Measurements from ENCODE around the gene INKA2.
"Not testable (repeated sequence)": the region's sequence is repeated elsewhere in the genome, so short reads cannot be mapped to it uniquely, and the experiment has no call there.

Gene INKA2

DNA sequence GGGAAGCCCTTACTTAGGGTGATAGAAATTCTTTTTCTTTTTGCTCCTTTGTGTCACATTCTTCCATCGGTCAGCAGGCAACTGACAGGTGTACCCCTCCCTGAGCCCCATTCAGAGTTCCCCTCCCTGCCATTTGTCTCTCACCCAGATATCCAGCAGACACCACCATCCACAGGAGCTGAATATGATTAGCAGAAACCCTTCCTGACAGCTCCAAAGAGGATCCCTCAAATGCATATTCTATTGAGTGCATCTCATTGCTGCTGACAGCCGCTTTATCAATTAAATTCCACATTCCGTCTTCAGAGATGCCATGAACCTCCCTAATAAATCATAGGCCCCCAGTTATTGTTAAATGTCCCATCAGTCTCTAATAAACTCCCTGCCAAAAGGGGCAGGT lies 10.4 kb upstream of the INKA2 start:
- DNase-seq = no peak

DNA sequence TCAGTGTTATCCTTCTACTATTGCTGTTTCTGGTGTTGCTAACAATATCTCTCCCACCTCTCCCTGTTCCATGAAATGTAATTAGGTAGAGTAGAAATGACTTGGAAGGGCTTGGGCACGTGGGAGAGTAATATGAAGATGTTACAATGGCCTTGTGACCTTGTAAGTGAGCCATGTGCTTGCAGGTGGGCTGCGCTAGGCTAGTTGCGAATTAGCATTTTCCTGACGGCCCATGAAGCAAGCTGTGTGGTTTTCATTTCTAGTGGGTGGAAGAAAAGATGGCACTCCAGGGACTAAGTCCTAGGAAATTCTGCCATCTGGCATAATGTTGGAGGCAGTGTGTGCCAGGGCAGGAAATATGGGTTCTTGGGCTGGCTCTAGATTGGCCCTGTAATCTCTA lies 8.8 kb upstream of the INKA2 start:
- DNase-seq = no peak

DNA sequence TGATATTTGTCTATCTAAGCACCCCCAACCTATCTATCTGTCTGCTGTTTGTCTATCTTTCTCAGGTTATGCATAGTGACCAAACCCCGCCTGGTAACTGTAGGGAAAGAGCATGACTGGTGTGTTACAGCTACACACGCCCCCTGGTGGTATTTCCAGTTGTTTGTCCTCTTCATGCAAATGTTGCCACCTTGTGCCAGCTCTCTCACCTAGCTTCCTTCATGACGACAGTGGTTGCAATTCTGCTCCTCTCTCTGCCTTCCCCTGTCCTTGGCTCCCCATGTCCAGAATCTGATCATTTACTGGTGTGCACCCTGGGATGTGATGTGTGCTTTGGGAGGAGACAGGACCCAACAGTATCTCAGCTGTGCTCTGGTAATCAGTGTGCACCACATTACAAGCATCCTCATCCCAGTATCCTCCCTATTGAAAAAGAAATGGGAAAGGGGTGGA lies 8.1 kb upstream of the INKA2 start:
- DNase-seq = peak; percentile 43

DNA sequence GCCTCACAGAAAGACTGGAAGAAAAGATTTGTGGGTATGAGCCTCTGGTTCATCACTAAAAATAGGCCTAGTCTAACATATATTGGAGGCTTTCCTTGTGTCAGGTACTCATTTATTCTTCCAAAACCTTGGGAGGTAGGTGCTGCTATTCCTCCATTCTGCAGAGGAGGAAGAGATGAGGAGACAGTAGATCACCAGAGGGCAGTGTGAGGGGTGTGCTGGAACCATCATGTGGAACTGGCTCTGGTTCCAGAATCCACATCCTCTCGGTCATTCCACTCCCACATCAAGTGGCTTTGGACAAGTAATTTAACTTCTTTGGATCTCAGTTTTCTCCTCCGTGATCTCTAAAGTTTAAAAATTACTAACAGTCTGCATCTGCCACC lies 7.4 kb upstream of the INKA2 start:
- no peak for DNase-seq

DNA sequence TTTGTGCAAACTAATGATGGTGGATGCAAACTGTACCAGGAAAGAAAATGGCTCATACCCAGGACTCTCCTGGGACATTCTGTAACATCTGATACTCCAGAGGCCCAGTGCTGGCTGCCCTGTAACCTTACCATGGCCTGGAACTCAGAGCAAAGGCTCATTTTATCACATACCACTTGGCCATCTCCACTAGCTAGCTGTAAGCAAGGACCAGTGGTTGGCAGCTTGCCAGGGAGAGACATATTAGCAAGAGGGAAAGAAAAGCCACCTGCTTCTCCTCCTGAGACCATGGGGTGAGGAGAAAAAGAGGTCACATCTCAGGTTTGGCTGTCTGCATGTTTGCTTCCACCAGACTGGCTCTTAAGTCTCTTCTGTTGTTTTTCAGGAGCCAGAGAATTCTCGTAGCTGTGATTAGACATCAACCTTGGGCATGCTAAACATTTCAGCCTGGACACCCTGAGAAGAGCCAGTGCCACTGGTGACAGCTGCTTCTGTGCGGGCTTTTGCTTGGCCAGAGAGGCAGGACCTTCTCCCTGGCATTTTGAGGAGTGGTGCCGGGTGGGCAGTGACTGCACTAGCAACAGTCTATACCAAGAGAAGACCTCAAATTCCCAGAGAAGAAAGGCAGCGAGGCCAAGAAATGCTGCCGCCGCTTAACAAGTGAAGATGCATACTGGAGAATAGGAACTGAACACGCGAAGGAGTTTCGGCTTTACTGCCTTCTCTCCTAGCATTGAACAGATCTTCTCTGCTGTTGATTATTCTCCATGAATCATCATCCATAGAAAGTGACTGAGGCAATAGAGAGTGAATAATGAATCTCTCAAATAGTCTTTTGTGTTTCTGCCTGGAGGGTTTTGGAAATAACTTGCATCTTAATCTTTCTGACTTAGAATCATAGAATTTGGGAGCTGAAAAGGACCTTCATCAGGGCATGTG lies 6.7 kb upstream of the INKA2 start:
- no peak for DNase-seq

DNA sequence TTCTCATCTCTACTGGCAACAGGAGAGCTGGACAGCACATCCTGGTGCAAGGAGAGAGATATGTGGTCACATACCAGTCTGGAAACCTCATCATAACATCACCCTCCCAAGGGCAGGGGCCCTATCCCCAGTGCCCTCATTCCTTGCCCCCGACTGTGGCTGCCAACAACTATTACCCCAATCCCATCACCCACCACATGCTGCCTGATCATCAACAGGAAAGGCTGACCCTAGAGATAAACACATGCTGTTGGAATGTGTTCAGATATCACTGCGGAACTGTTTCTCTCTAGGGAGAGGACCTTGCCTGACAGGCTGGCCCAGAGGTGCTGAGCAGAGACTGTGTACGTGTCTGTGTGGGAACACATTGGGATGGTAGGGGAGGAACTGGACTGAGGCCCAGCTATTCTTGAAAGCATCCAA lies 4.5 kb upstream of the INKA2 start:
- no peak for DNase-seq

DNA sequence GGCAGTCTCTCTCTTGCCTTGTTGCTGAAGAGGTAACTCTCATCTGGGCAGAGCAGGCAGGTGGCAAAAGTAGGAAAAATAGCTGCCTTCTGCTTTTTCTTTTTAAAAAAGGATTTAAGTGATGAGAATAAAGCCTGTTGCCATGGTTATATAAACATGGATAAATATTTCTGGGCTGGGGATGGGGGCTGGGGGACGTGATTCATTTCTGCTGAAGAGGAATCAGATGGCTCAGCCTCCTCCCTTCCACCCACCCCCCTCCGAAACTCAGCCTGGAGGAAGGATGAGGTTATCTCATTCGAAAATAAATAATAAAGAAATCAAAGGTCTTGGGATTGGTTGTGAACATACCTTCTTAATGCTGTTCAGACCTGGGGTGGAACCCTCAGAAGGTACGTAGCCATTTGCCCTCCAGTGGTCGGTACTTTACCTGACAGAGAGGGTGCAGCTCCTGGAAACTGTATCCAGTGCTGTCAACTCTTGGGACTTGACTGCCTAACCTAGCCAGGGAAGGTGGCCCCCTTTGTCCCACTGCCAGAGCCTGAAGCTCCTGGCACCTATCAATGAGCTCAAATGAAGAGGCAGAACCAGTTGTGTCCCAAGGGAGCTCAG lies 3.8 kb upstream of the INKA2 start:
- no peak for DNase-seq

DNA sequence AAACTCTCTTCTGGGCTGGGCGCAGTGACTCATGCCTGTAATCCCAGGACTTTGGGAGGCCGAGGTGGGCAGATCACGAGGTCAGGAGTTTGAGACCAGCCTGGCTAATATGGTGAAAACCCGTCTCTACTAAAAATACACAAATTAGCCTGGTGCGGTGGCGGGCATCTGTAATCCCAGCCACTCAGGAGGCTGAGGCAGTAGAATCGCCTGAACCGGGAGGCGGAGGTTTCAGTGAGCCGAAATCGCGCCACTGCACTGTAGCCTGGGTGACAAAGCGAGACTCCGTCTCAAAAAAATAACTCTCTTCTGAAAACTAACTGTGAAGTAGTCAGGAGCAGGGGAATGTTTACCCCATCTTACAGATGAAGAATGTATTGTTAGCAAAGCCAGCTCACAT lies 3.1 kb upstream of the INKA2 start:
- DNase-seq = not testable (repeated sequence)

DNA sequence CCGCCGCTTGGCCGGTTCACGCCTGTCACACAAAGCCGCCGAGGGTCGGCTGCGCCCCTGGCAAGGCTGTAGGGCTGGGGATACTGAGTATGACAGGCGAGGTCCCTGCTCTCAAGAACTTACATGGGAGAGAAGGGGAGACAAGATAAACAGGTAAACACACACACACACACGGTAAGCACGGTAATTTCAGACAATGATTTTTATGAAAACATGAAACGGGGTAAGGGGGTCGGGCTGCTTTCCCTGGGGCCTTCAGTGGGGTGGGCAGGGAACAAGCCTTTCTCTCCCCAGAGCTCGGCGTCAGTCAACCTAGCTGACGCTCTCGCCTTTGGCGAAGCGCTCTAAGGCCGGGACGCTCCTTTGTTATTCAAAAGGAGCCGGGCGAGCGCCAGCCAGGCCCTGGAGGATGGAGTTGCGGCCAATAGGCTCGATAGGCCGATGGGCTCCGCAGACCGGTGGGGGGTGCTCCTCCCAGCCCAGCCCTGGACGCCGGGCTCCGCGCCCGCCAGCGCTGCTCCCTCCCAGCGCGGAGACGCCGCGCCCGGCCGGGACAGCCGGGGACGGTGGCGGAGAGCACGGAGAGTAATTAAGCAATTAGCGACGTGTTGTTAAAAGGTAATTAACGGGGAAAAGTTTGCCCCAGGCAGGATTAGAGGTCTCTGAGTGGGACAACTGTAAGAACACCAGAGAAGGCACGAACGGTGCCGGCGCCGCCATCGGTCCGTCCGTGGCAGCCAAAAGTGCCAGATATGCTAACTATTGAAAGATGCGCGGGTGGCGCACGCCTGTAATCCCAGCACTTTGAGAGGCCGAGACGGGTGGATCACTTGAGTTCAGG lies 950 bp upstream of the INKA2 start:
- DNase-seq = peak; percentile 32

DNA sequence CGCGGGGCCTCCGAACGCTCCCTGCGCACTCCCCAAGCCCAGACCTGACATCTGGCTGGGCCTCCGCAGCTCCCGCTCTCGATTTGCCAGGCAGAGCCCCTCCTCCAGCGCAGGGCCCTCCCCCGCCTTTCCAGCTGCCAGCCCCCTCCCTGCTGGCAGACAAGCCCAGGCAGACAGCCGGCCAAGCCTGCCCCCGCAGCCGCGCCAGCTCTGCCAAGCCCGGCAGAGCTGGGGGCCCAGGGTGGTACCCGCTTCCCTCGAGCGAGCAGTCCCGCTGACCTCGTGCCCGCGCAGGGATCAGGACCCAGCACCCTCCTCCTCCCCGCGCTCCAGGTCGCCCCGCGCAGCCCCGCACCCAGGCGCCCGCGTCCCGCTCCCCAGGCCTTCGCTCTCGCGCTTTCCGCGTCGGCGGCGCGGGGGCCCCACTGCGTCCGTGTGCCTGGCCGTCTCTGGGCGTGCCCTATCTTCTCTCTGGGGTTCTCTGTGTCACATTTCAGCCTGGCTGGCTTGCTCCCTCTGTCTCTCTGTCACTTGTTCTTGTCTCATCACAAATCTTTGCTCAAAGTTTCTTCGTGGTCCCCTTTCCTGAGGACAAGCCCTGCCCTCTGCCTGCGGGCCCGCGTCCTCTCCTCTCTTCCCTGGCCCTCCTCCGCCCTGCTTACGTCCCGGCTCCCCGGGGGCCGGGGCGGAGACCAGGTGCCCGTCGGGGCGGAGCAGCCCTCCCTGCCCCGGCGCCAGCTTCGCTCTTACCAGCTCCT lies 580 bp downstream of the INKA2 start:
- peak; percentile 87 for DNase-seq

DNA sequence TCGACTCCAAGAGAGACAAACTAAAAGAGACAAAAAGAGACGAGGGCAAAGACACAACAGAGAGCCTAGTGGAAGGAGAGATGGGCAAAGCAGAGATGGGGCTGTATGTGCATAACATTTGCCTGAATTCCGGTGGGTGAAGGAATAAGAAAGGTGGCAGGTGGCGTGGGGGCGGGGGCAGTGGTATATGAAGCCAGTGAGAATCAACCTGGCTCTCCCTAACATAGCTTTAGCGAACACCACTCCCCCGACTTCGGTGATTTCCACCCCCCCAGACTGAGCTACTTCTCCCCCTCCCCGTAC lies 1.1 kb downstream of the INKA2 start:
- DNase-seq = no peak

DNA sequence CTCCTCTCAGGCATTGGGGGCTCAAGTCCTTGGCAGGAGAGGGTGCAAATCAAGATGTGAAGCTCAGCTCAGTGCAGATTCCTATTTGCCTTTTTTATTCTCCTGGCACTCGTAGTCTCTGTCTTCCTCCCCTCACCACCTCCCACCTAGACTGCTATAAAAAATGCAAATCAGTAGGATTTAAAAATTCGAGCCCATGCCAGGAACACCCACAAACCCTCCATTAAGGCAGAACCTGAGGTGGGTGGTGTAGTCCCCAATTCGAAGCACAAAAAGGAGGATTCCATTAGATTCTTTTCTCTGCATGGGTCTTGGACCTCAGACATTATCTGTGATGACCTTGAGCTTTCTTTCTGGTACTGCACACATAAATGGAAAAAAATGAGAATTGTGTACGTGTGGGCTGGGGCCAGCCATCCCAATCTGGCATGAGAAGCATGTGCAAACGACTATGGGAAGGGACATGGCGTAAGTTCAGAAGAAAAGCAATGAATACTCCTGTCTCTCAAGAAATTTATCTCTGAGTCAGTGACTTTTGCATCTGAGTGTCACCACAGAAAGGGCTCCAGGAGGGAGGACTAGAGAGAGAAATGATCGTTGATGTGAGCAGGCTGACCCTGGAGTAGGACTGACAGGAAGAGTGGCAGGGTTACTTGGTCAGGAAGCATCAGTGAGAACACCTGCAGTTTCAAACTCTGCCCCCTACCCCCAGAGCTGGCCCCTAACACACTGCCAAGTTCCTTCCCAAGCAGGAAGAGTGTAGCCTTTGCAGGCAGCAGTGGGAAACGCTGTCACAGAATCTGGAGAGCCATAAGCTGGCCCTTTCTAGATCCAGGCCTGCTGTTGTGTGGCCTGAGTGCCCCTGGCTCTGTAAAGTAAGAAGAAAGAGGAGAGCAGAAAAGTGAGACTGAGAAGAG lies 1.7 kb downstream of the INKA2 start:
- DNase-seq = no peak

DNA sequence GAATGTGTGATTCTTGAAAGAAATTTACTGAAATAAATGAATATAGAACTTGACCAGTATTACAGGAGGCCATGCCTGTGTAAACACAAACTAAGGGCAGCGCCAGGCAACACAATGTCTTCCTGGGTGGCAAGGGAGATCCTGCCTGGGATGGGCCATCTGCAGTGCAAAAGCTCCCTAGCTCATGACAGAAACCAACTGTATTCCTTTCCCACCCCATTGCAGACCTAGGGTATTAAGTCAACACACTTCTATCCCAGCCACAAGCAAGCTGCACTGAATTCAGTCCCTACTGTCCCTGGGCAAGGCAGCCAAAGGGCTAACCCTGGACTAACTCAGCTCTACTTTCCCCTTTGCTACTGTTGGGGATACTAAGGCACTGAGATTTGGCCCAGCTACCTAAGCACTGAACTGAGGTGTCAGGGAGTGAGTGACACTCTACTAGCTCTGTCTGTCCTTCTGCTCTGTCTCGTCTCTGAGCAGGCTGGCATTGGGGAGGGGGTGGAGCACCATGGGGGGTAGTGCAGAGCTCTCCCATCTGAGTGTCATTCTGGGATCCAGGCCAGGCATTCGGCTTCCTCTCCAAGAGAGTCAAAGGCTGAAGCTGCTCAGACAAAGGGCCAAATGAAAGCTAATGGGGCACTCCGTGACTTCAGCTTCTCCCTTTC lies 2.5 kb downstream of the INKA2 start:
- peak; percentile 21 for DNase-seq

DNA sequence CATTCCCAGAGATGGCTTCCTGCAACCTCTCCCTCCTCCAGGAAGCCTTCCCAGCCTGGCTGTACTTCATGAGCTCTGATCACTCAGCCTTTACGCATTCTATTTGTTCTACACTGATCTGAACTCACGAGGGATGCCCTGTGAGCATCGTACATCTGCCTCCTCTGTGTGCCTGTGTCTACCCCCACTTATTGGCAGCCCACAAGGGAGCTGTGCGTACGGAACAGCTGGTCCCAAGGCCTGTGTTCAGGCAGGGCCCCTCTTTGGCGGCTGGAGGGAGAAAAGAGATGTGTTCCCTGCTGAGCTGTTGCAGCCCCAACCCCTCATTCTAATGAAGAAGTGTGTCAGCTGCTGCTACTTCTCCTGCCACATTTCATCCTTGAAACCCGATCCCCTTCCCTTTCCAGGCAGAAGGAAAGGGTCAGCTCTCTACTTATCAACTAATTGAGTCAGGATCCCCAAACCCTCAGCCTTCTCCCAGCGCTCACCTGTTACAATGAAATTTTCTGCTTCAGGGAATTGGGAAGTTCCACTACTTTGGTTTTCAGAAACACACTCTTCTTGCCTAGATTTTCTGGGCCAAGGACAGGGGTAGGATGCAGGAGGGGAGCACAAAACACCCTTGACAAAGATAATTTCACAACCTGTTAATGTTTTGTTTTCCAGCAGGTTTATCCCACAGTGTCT lies 3.2 kb downstream of the INKA2 start:
- peak; percentile 92 for DNase-seq

DNA sequence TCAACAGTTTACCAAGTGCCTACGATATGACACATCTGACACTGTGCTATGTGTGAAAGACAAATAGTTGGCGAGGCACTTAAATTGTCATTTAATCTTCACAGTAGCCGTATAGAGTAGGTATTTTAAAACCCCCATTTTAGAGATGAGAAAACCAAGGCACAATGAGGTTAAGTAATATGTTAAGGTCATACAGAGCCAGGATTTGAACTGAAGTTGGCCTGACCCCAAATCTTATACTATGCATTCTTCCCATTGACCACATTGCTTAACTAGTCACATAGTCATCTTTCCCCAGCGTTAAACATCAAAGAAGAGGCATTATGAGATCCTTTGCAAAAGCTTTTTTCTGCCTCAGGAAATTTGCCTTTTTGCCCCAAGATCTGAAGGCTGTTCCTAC lies 3.9 kb downstream of the INKA2 start:
- DNase-seq = no peak

DNA sequence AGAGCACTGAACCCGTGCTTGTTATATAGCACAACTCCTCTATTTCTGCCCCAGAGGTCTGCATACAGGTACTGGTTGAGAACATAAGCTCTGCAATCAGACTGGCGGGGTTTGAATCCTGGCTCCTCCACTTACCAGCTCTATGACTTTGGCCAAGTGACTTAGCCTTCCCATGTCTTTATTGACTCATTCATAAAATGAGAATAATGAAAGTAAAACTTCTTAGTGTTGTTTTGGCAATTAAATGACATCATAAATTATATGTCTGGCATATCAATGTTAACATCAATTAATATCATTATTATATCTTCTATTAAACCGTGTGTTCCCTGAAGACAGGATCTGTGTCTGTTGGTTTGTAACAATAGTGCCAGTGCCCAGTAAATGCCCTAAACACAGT lies 4.3 kb downstream of the INKA2 start:
- DNase-seq = no peak

DNA sequence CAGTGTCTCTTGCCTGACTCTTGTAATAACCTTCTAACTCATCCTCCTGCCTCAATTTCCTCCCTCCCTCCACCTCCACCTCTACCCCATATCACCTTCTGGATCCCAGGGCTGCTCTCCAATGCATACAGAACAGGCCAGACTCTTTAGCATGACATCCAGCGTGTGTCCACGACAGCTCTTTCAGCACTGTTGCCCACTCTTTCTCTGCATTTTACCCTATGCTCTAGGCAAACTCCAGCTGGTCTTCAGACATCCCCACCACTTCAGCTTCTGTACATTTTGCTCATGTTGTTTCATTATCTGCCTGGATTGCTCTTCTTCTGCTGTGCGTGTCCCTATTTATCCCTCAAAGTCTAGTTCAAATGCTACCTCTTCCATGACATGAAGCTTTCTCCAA lies 4.8 kb downstream of the INKA2 start:
- no peak for DNase-seq

DNA sequence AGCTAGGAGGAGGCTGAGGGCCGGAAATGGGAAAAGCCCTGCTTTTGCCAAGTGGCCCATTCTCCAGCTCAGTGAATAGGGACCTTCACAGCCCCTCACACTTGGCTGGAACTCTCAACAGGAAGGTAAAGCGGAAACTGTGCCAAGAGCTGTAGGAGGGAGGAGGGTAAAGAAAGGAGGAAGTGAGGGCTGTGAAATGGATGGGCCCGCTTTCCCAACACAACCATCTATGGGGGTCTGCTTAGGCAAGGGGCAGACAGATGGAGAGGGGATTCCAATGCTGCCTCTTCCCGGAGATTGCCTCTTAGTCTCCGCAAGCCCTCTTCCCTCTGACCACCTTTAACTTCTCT lies 5.2 kb downstream of the INKA2 start:
- DNase-seq = no peak

DNA sequence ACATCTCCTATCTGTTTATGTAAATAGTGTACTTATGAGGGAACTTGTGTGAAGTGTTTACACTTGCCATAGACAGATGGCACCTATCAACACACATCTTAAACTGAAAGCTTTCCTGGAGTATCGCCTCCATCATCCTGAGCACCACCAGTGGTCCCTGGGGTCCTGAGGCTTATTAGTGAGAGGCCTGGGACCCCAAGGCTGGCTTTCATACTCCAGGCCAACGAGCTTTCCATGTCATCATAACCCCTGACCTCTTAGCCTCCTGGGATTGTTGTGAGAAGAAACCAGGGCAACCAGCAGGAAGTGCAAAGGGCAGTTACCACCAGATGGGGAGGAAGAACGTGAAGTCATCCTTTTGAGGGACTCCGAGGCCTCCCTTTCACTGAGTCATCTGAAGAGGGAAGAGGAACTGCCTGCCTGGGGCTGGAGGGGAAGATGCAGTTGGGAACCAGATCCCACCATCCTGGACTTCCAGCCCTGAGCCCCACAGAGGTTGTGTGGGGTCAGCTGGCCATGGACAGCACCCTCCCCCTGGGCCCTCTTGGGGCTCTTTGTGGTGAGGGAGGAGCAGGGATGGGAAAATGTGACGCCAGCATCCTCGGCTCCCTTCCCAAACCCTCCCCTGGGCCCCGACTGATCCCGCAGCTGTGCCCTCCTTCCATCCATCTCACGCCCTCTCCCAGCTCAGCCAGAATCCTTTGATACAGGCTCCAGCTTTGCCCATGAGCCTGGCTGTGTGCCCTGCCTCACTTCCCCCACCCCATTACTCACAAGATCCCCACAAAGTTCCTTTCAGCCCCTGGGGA lies 5.8 kb downstream of the INKA2 start:
- DNase-seq = peak; percentile 55

DNA sequence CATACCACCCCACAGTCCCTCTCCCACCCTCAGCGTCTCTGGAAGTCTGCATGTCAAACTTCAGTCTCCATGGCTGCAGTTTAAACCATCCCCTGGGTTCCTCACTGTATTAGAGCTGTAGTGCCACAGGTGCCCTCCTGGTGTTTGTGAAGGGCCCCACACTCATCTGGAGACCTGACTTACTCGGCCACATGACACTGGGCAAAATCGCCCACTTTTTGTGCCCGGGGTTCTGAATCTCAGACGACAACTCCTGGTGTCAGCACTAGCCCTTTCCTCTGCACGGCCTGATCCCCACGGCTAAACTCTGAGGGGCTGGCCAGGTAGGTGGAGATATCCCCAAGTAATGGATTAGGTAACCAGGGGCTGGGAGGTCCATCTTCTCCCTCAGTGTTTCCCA lies 6.5 kb downstream of the INKA2 start:
- no peak for DNase-seq

Measured in NCI-H2171 (cell line).